HL-60 (cell line): ENCODE data around the gene NGLY1.

Source experiments
- CTCF ChIP-seq: IDR thresholded peaks from one replicate; pipeline ENCODE4 v1.5.1; 2011; ENCODE audit warnings: low read length, control low read depth, inconsistent platforms; ENCODE audit not compliant: insufficient read depth
- POLR2AphosphoS5 ChIP-seq: IDR thresholded peaks from 2 replicates; pipeline ENCODE4 v1.6.1; 2012; ENCODE audit warnings: low read depth

- TF ChIP-seq POLR2AphosphoS5 (no peak), CTCF (no peak)
These were observed 63.9 kb downstream of the NGLY1 start for GRCh38 chr3:25719321-25719720.
